ENCODE data around the gene RAB17. TPM values are rescaled to one million over a fixed set of nuclear protein-coding genes. Genes with fewer than 3 reads are reported as not detected.

The RAB17 gene
- total RNA-seq, 2 experiments from 2014 or later = 0.31 to 0.40 TPM

DNA sequence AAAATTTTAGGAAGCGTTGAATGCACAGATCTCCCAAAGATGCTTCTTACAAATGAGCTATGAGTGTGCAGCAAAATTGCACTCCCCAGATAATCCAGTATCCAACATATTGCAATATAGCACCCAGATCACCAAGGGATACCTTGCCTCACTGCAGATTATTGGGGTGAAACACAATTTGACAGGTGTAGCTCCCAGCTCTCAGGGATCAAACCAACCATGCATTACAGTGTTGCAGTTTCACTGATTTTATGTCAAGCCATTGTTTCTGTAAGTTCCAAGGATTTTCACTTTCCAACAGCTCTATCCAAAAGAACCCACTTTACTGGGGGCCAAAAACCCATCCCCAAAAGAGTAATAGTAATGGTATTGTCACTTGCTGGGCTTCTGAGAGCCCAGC lies 35.0 kb downstream of the RAB17 start:
- no peak overlapping the region for H3K4me3 Mint-ChIP-seq

DNA sequence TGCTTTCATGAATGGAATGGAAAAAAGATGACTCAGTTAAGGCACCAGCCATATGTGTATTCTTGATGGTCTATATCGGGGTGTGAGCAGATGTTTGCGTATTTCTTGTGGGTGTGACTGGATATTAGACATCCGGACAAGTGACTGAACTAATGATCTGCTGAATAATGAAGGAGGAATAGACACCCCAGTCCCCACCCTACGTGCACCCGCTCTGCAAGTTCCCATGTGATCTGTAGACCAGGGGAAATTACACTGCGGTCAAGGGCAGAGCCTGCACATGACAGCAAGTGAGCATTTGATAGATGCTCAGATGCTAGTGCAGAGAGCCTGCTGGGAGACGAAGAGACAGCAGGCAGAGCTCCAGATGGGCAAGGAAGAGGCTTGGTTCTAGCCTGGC lies 36.6 kb downstream of the RAB17 start:
- H3K36me3 Mint-ChIP-seq = no peaks in the 10 kb centered on the region
- H3K4me1 Mint-ChIP-seq = peaks cover 10% of the 10 kb centered on the region
- no peak overlapping the region for H3K27ac Mint-ChIP-seq
- peaks cover 8% of the 10 kb centered on the region for H3K9me3 Mint-ChIP-seq
- DNase-seq = no peak
- H3K4me3 Mint-ChIP-seq = no peak overlapping the region
- H3K27me3 Mint-ChIP-seq = peaks cover 6% of the 10 kb centered on the region

More for the DNA sequence above, 35.0 kb downstream of the RAB17 start:
- DNase-seq = no peak
- peaks cover 10% of the 10 kb centered on the region for H3K4me1 Mint-ChIP-seq
- H3K36me3 Mint-ChIP-seq = no peaks in the 10 kb centered on the region
- peaks cover 8% of the 10 kb centered on the region for H3K9me3 Mint-ChIP-seq
- no peak overlapping the region for H3K27ac Mint-ChIP-seq
- peaks cover 6% of the 10 kb centered on the region for H3K27me3 Mint-ChIP-seq

DNA sequence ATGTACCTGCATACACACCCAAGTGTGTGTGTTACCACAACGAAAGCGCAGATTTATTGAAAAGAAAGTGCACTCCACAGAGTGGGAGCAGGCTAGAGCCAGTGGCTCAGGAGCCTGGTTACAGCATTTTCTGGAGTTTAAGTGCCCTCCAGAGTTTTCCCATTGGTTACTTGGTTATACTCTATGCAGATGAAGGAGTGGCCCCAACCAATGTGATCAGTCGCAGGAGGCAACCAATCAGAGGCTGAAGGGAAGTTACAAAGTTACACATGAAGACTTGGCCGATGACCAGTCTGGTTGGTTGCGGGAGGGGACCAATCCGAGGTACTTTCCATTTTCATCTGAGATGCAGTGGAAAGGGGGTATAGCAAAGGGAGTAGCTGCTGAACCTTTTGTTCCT lies 37.6 kb downstream of the RAB17 start:
- H3K4me3 Mint-ChIP-seq = no peak overlapping the region
- DNase-seq = no peak
- H3K36me3 Mint-ChIP-seq = no peaks in the 10 kb centered on the region
- no peak overlapping the region for H3K27ac Mint-ChIP-seq
- peaks cover 8% of the 10 kb centered on the region for H3K9me3 Mint-ChIP-seq
- H3K4me1 Mint-ChIP-seq = peaks cover 8% of the 10 kb centered on the region
- H3K27me3 Mint-ChIP-seq = peaks cover 5% of the 10 kb centered on the region

DNA sequence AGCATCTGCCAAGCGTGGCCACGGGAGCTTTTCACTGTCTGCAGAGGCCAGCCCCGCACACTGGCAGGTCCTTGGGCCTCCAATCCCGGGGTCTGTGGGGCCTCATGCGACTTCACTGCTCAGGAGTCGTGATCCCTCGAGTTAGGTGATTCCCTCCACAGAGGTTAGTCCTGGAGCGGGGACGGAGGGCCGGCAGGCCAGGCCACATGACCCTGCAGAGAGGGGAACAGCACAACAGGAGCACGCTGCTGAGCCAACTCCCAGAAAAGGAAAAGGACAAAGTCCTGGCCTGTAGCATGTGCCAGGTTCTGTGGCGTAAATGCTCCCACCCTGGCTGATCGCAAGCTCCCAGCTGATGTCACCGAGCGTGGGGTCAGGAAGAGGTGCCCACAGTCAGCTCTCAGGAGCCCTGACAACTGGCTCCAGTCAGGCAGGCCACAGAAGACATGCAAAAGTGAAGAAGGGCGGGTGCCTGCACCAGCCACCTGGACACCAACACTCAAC lies 39.4 kb downstream of the RAB17 start:
- peaks cover 5% of the 10 kb centered on the region for H3K9me3 Mint-ChIP-seq
- DNase-seq = no peak
- no peak overlapping the region for H3K27ac Mint-ChIP-seq
- no peaks in the 10 kb centered on the region for H3K36me3 Mint-ChIP-seq
- H3K27me3 Mint-ChIP-seq = no peaks in the 10 kb centered on the region
- H3K4me3 Mint-ChIP-seq = no peak overlapping the region
- no peaks in the 10 kb centered on the region for H3K4me1 Mint-ChIP-seq

DNA sequence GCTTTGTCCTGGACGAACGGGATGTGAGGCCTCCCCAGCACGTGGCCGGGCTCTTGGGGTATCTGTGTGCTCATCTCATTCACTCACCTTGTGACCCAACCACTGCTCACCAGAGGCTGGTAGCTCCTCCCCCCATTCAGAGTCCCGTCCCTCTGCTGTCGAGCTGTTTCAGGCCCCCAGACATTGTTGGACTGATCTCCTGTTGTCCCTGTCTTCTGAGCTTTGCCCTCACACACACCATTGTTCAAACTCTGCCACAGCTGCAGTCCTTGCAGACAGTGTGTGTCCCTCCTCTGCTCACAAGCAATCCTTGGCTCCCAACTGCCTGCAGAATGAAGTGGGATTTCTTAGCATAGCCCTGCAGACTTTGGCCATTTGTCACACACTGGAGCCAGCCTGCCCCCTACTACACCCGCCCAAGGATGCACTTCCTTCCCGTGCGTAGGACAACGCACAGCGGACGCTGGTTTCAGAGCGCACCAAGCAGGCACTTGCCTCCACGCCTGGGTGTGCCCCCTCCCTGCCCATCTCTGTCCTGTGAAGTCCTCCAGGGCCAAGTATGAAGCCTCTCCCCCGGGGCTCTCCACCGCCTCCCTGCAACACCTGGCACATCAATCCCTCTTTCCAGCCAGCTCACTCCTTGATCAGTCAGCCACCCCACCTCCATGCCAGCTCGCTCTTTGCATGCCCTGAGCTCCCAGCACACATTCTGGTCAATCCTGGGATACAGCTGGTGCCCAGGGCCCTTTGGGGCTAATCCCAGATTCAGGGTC lies 40.7 kb downstream of the RAB17 start:
- H3K27me3 Mint-ChIP-seq = no peaks in the 10 kb centered on the region
- no peaks in the 10 kb centered on the region for H3K36me3 Mint-ChIP-seq
- H3K4me3 Mint-ChIP-seq = no peak overlapping the region
- H3K4me1 Mint-ChIP-seq = no peaks in the 10 kb centered on the region
- H3K9me3 Mint-ChIP-seq = peaks cover 1% of the 10 kb centered on the region
- DNase-seq = no peak
- no peak overlapping the region for H3K27ac Mint-ChIP-seq

GRCh38 chr2:237549216-237549615 lies 41.3 kb downstream of the RAB17 start:
- H3K27me3 Mint-ChIP-seq = no peaks in the 10 kb centered on the region
- DNase-seq = no peak
- H3K27ac Mint-ChIP-seq = no peak overlapping the region
- H3K4me1 Mint-ChIP-seq = no peaks in the 10 kb centered on the region
- H3K36me3 Mint-ChIP-seq = no peaks in the 10 kb centered on the region
- no peaks in the 10 kb centered on the region for H3K9me3 Mint-ChIP-seq
- no peak overlapping the region for H3K4me3 Mint-ChIP-seq

DNA sequence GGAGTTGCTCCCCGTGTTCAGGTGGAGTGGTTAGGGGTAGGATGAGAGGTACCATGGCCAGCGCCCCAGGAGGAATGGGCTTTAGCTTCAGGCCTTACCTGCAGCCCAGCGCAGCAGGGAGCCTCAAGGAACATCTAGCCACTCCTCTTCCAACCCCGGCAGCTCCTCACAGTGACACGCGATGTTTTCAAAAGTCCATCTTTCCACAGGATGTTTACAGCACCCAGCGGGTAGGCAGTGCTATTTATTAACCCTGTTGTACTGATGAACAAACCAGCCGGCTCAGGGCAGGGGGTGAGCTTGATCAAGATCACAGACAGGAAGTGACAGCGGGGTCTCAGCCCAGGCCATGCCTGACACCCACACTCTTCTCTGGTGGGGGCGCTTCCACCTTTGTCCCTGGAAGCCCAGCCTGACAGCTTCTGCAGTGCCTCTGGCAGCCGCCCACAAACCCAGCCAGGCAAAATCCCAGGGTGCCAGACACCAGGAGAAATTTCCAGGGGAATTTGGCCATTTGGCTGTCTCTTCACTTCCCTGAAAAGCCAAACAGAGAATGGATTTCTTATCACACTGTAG lies 42.6 kb downstream of the RAB17 start:
- no peaks in the 10 kb centered on the region for H3K4me1 Mint-ChIP-seq
- no peak overlapping the region for H3K27ac Mint-ChIP-seq
- no peak for DNase-seq
- no peaks in the 10 kb centered on the region for H3K36me3 Mint-ChIP-seq
- H3K9me3 Mint-ChIP-seq = no peaks in the 10 kb centered on the region
- no peak overlapping the region for H3K4me3 Mint-ChIP-seq
- H3K27me3 Mint-ChIP-seq = no peaks in the 10 kb centered on the region

GRCh38 chr2:237546876-237547395 lies 43.6 kb downstream of the RAB17 start:
- no peaks in the 10 kb centered on the region for H3K9me3 Mint-ChIP-seq
- no peak overlapping the region for H3K4me3 Mint-ChIP-seq

GRCh38 chr2:237546040-237546875 lies 44.3 kb downstream of the RAB17 start:
- H3K27me3 Mint-ChIP-seq = no peaks in the 10 kb centered on the region
- no peaks in the 10 kb centered on the region for H3K9me3 Mint-ChIP-seq
- no peaks in the 10 kb centered on the region for H3K4me1 Mint-ChIP-seq
- no peak for DNase-seq
- H3K27ac Mint-ChIP-seq = no peak overlapping the region
- H3K4me3 Mint-ChIP-seq = no peak overlapping the region
- H3K36me3 Mint-ChIP-seq = no peaks in the 10 kb centered on the region

More at GRCh38 chr2:237546876-237547395, 43.6 kb downstream of the RAB17 start:
- Mint-ChIP-seq H3K27me3 (no peaks in the 10 kb centered on the region), H3K4me1 (no peaks in the 10 kb centered on the region), H3K27ac (no peak overlapping the region), H3K36me3 (no peaks in the 10 kb centered on the region)
- DNase-seq = no peak

DNA sequence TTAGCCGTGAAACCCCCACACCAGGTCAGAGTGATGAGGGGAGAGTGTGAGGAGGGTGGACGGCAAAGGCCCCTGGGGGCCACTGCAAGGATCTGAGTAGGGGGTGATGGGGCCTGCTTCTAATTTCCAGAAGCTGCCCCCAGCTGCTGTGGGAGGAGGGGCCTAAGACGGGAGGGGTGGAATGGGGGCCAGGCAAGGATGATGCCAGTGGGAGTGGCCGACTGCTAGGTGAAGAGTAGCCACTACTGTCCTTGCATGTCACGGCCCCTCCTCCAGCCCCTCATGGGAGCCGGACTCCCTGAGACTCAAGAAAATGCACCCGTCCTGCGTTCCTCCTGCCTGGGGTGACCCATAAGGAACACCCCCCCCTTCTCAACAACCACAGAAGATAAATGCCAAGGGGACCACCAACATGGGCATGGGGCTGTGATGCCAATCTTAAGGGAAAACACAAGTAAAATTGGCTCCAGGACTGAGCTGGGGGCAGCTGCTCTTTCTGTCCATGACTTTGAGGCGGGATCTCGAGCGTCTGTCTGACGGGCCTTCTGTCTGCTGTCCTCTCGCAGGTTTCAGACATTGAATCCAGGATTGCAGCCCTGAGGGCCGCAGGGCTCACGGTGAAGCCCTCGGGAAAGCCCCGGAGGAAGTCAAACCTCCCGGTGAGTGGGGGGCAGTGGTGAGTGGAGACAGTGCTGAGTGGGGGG lies 48.4 kb downstream of the RAB17 start:
- DNase-seq = no peak
- H3K36me3 Mint-ChIP-seq = no peaks in the 10 kb centered on the region
- H3K9me3 Mint-ChIP-seq = no peaks in the 10 kb centered on the region
- H3K4me1 Mint-ChIP-seq = no peaks in the 10 kb centered on the region
- no peak overlapping the region for H3K27ac Mint-ChIP-seq
- no peaks in the 10 kb centered on the region for H3K27me3 Mint-ChIP-seq
- H3K4me3 Mint-ChIP-seq = no peak overlapping the region

GRCh38 chr2:237541243-237541642 lies 49.3 kb downstream of the RAB17 start:
- Mint-ChIP-seq H3K36me3 (no peaks in the 10 kb centered on the region), H3K4me1 (no peaks in the 10 kb centered on the region), H3K4me3 (no peak overlapping the region), H3K27ac (no peak overlapping the region), H3K27me3 (no peaks in the 10 kb centered on the region), H3K9me3 (no peaks in the 10 kb centered on the region)
- DNase-seq = no peak

DNA sequence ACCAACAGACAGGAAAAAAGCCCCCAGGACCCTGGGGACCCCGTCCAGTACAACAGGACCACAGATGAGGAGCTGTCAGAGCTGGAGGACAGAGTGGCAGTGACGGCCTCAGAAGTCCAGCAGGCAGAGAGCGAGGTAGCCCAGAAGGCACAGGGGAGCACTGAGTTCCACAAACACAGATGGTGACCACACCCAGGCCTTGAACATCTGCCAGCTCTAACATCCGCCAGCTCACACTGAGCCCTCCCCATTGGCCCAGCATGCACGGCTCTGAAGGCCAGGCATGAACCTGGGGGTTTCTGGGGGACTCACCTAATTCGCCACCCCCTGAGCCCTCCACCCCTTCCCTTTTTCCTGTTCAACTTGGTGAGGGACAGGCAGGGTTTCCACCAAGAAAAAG lies 49.7 kb downstream of the RAB17 start:
- Mint-ChIP-seq H3K27me3 (no peaks in the 10 kb centered on the region), H3K4me1 (no peaks in the 10 kb centered on the region), H3K36me3 (no peaks in the 10 kb centered on the region), H3K4me3 (no peak overlapping the region), H3K27ac (no peak overlapping the region), H3K9me3 (no peaks in the 10 kb centered on the region)
- DNase-seq = no peak

DNA sequence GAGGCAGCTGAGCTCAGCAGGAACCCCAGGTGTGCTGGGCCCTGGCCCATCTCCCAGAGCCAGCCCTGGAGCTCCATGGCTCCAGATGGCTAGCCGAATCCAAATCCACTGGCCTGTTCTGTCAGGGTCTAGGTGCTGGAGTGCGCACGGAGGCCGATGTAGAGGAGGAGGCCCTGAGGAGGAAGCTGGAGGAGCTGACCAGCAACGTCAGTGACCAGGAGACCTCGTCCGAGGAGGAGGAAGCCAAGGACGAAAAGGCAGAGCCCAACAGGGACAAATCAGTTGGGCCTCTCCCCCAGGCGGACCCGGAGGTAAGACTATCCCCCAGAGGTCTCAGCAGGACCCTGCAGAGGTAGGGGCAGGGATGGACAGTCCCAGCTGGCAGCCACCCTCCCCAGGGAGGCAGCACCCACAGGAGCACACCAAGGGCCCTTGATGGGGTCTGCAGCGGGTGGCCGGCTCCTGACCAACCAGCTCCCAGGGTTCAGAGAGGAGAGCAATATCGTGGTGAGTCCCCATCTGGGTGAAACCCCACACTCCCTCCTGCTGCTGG lies 50.2 kb downstream of the RAB17 start:
- no peaks in the 10 kb centered on the region for H3K36me3 Mint-ChIP-seq
- H3K9me3 Mint-ChIP-seq = no peaks in the 10 kb centered on the region
- no peak overlapping the region for H3K27ac Mint-ChIP-seq
- DNase-seq = no peak
- no peaks in the 10 kb centered on the region for H3K27me3 Mint-ChIP-seq
- H3K4me3 Mint-ChIP-seq = no peak overlapping the region
- H3K4me1 Mint-ChIP-seq = no peaks in the 10 kb centered on the region

GRCh38 chr2:237539681-237540080 lies 50.9 kb downstream of the RAB17 start:
- no peaks in the 10 kb centered on the region for H3K36me3 Mint-ChIP-seq
- H3K9me3 Mint-ChIP-seq = no peaks in the 10 kb centered on the region
- no peak overlapping the region for H3K27ac Mint-ChIP-seq

More at GRCh38 chr2:237539681-237540080, 50.9 kb downstream of the RAB17 start:
- H3K4me3 Mint-ChIP-seq = no peak overlapping the region
- no peaks in the 10 kb centered on the region for H3K4me1 Mint-ChIP-seq
- no peak for DNase-seq
- H3K27me3 Mint-ChIP-seq = no peaks in the 10 kb centered on the region

Data from activated naive CD8-positive, alpha-beta T cell treated with anti-CD3 and anti-CD28 coated beads for 36 hours (primary cell).